Effector CD8-positive, alpha-beta T cell (primary cell): Measurements from ENCODE around the gene CNTD1.

Experiments
- DNase-seq: peaks from one replicate; lab custom pipeline; 2025; lab: John Stamatoyannopoulos, UW

The CNTD1 gene

GRCh38 chr17:42806249-42806648 lies 7.6 kb downstream of the CNTD1 start:
- DNase-seq = no peak

- no peak for DNase-seq
Measured at GRCh38 chr17:42809250-42809649, 10.6 kb downstream of the CNTD1 start.

- no peak for DNase-seq
Measured at GRCh38 chr17:42814633-42815399, 16.2 kb downstream of the CNTD1 start.

- no peak for DNase-seq
Measured at GRCh38 chr17:42817866-42818265, 19.2 kb downstream of the CNTD1 start.

- DNase-seq = no peak
Measured at GRCh38 chr17:42818379-42818778, 19.7 kb downstream of the CNTD1 start.

- DNase-seq = peak; percentile 36
Measured at GRCh38 chr17:42819939-42820535, 21.4 kb downstream of the CNTD1 start.

- no peak for DNase-seq
Measured at GRCh38 chr17:42821176-42821575, 22.5 kb downstream of the CNTD1 start.

GRCh38 chr17:42827472-42827871 lies 28.8 kb downstream of the CNTD1 start:
- no peak for DNase-seq

- DNase-seq = no peak
Measured at GRCh38 chr17:42830971-42831370, 32.3 kb downstream of the CNTD1 start.

GRCh38 chr17:42832213-42832933 lies 33.7 kb downstream of the CNTD1 start:
- no peak for DNase-seq

GRCh38 chr17:42832934-42833766 lies 34.5 kb downstream of the CNTD1 start, which contains the start of gene PSME3:
Gene PSME3 (plus strand): TSS chr17:42833397. CDS start chr17:42833632, 235 bp downstream.
- DNase-seq = peak; percentile 80

GRCh38 chr17:42833767-42834422 lies 35.2 kb downstream of the CNTD1 start:
- DNase-seq = no peak

- no peak for DNase-seq
Measured at GRCh38 chr17:42835732-42836131, 37.1 kb downstream of the CNTD1 start.

- no peak for DNase-seq
Measured at GRCh38 chr17:42841975-42842685, 43.5 kb downstream of the CNTD1 start.

- DNase-seq = no peak
Measured at GRCh38 chr17:42843358-42843934, 44.8 kb downstream of the CNTD1 start.

- DNase-seq = no peak
Measured at GRCh38 chr17:42844271-42844670, 45.6 kb downstream of the CNTD1 start, which contains the start of gene AOC2. Gene AOC2 (plus strand): TSS chr17:42844580. CDS start chr17:42844627, 47 bp downstream.

- no peak for DNase-seq
Measured at GRCh38 chr17:42844761-42845555, 46.3 kb downstream of the CNTD1 start.

- no peak for DNase-seq
Measured at GRCh38 chr17:42845556-42845917, 46.9 kb downstream of the CNTD1 start.

- DNase-seq = no peak
Measured at GRCh38 chr17:42845918-42846593, 47.4 kb downstream of the CNTD1 start.
